Activated naive CD8-positive, alpha-beta T cell (primary cell): ENCODE results near the gene LSAMP.
"Not testable (repeated sequence)": the region's sequence is repeated elsewhere in the genome, so short reads cannot be mapped to it uniquely, and the experiment has no call there.

Experiments used
- H3K27ac Mint-ChIP-seq: one replicate; pipeline ENCODE4 v1.8.0; 2021; ENCODE audit warnings: mixed read lengths
- H3K27me3 Mint-ChIP-seq: one replicate; pipeline ENCODE4 v1.8.0; 2021; ENCODE audit warnings: mixed read lengths
- H3K36me3 Mint-ChIP-seq: one replicate; pipeline ENCODE4 v1.8.0; 2021; ENCODE audit warnings: mixed read lengths
- H3K4me1 Mint-ChIP-seq: one replicate; pipeline ENCODE4 v1.8.0; 2021; ENCODE audit warnings: low read depth, mixed read lengths
- H3K4me3 Mint-ChIP-seq: one replicate; pipeline ENCODE4 v1.8.0; 2021; ENCODE audit warnings: mild to moderate bottlenecking, mixed read lengths
- H3K9me3 Mint-ChIP-seq: one replicate; pipeline ENCODE4 v1.8.0; 2021; ENCODE audit warnings: low read depth, mixed read lengths

The LSAMP gene

GRCh38 chr3:116096631-116097030 lies 348.7 kb downstream of the LSAMP start:
- Mint-ChIP-seq H3K9me3 (peaks cover 8% of the 10 kb centered on the region), H3K27ac (no peak overlapping the region), H3K36me3 (no peaks in the 10 kb centered on the region), H3K4me1 (no peaks in the 10 kb centered on the region), H3K27me3 (peaks cover 1% of the 10 kb centered on the region), H3K4me3 (no peak overlapping the region)

GRCh38 chr3:116093374-116093773 lies 351.9 kb downstream of the LSAMP start:
- Mint-ChIP-seq H3K36me3 (no peaks in the 10 kb centered on the region), H3K27ac (no peak overlapping the region), H3K4me1 (no peaks in the 10 kb centered on the region), H3K27me3 (no peaks in the 10 kb centered on the region), H3K4me3 (no peak overlapping the region), H3K9me3 (peaks cover 8% of the 10 kb centered on the region)

- H3K27me3 Mint-ChIP-seq, result no peaks in the 10 kb centered on the region
- H3K36me3 Mint-ChIP-seq, result no peaks in the 10 kb centered on the region
- H3K27ac Mint-ChIP-seq, result no peak overlapping the region
These were observed 357.9 kb downstream of the LSAMP start for GRCh38 chr3:116087426-116087825.

GRCh38 chr3:116084999-116085791 lies 360.1 kb downstream of the LSAMP start:
- Mint-ChIP-seq H3K4me1 (no peaks in the 10 kb centered on the region), H3K9me3 (peaks cover 4% of the 10 kb centered on the region), H3K27me3 (no peaks in the 10 kb centered on the region), H3K4me3 (no peak overlapping the region), H3K36me3 (no peaks in the 10 kb centered on the region), H3K27ac (no peak overlapping the region)

More at GRCh38 chr3:116087426-116087825, 357.9 kb downstream of the LSAMP start:
- Mint-ChIP-seq H3K9me3 (peaks cover 3% of the 10 kb centered on the region), H3K4me3 (no peak overlapping the region), H3K4me1 (no peaks in the 10 kb centered on the region)

GRCh38 chr3:116083683-116084082 lies 361.6 kb downstream of the LSAMP start:
- Mint-ChIP-seq H3K4me3 (no peak overlapping the region), H3K27ac (no peak overlapping the region), H3K4me1 (no peaks in the 10 kb centered on the region), H3K27me3 (peaks cover 3% of the 10 kb centered on the region), H3K36me3 (no peaks in the 10 kb centered on the region), H3K9me3 (peaks cover 4% of the 10 kb centered on the region)

GRCh38 chr3:116078561-116078960 lies 366.7 kb downstream of the LSAMP start:
- H3K4me3 Mint-ChIP-seq, result no peak overlapping the region
- H3K4me1 Mint-ChIP-seq, result no peaks in the 10 kb centered on the region
- peaks cover 3% of the 10 kb centered on the region for H3K27me3 Mint-ChIP-seq
- H3K36me3 Mint-ChIP-seq, result no peaks in the 10 kb centered on the region
- peaks cover 4% of the 10 kb centered on the region for H3K9me3 Mint-ChIP-seq
- H3K27ac Mint-ChIP-seq, result no peak overlapping the region

- Mint-ChIP-seq H3K9me3 (peaks cover 2% of the 10 kb centered on the region), H3K27me3 (peaks cover 3% of the 10 kb centered on the region), H3K4me1 (no peaks in the 10 kb centered on the region), H3K27ac (no peak overlapping the region), H3K36me3 (no peaks in the 10 kb centered on the region), H3K4me3 (no peak overlapping the region)
These were observed 367.7 kb downstream of the LSAMP start for GRCh38 chr3:116077557-116077956.

GRCh38 chr3:116077059-116077458 lies 368.2 kb downstream of the LSAMP start:
- Mint-ChIP-seq H3K36me3 (no peaks in the 10 kb centered on the region), H3K27ac (no peak overlapping the region), H3K9me3 (peaks cover 3% of the 10 kb centered on the region), H3K27me3 (peaks cover 3% of the 10 kb centered on the region), H3K4me1 (no peaks in the 10 kb centered on the region), H3K4me3 (no peak overlapping the region)

GRCh38 chr3:116070516-116071278 lies 374.6 kb downstream of the LSAMP start:
- not testable (repeated sequence) for H3K4me1 Mint-ChIP-seq, H3K27ac Mint-ChIP-seq, H3K27me3 Mint-ChIP-seq, H3K9me3 Mint-ChIP-seq, H3K4me3 Mint-ChIP-seq, H3K36me3 Mint-ChIP-seq

GRCh38 chr3:116070061-116070460 lies 375.2 kb downstream of the LSAMP start:
- H3K27me3 Mint-ChIP-seq, result no peaks in the 10 kb centered on the region
- H3K4me3 Mint-ChIP-seq, result no peak overlapping the region
- peaks cover 7% of the 10 kb centered on the region for H3K9me3 Mint-ChIP-seq
- H3K27ac Mint-ChIP-seq, result no peak overlapping the region
- no peaks in the 10 kb centered on the region for H3K36me3 Mint-ChIP-seq
- H3K4me1 Mint-ChIP-seq, result no peaks in the 10 kb centered on the region

GRCh38 chr3:116069024-116069423 lies 376.3 kb downstream of the LSAMP start:
- H3K36me3 Mint-ChIP-seq, result no peaks in the 10 kb centered on the region
- H3K9me3 Mint-ChIP-seq, result peaks cover 7% of the 10 kb centered on the region
- no peaks in the 10 kb centered on the region for H3K4me1 Mint-ChIP-seq
- no peak overlapping the region for H3K4me3 Mint-ChIP-seq
- no peak overlapping the region for H3K27ac Mint-ChIP-seq
- no peaks in the 10 kb centered on the region for H3K27me3 Mint-ChIP-seq

GRCh38 chr3:116067326-116067725 lies 378.0 kb downstream of the LSAMP start:
- no peaks in the 10 kb centered on the region for H3K4me1 Mint-ChIP-seq
- H3K9me3 Mint-ChIP-seq, result peaks cover 6% of the 10 kb centered on the region
- H3K27ac Mint-ChIP-seq, result no peak overlapping the region
- H3K27me3 Mint-ChIP-seq, result no peaks in the 10 kb centered on the region
- H3K36me3 Mint-ChIP-seq, result no peaks in the 10 kb centered on the region
- H3K4me3 Mint-ChIP-seq, result no peak overlapping the region

GRCh38 chr3:116065501-116065900 lies 379.8 kb downstream of the LSAMP start:
- Mint-ChIP-seq H3K9me3 (peaks cover 4% of the 10 kb centered on the region), H3K27me3 (no peaks in the 10 kb centered on the region), H3K4me1 (no peaks in the 10 kb centered on the region), H3K36me3 (no peaks in the 10 kb centered on the region), H3K4me3 (no peak overlapping the region), H3K27ac (no peak overlapping the region)

- H3K27ac Mint-ChIP-seq, result no peak overlapping the region
- H3K36me3 Mint-ChIP-seq, result no peaks in the 10 kb centered on the region
- no peaks in the 10 kb centered on the region for H3K4me1 Mint-ChIP-seq
- H3K9me3 Mint-ChIP-seq, result peaks cover 4% of the 10 kb centered on the region
- H3K4me3 Mint-ChIP-seq, result no peak overlapping the region
- H3K27me3 Mint-ChIP-seq, result no peaks in the 10 kb centered on the region
These were observed 380.6 kb downstream of the LSAMP start for GRCh38 chr3:116064646-116065045.

GRCh38 chr3:116059421-116060096 lies 385.7 kb downstream of the LSAMP start:
- H3K9me3 Mint-ChIP-seq, result no peaks in the 10 kb centered on the region
- H3K4me1 Mint-ChIP-seq, result no peaks in the 10 kb centered on the region
- no peaks in the 10 kb centered on the region for H3K36me3 Mint-ChIP-seq

More at GRCh38 chr3:116059421-116060096, 385.7 kb downstream of the LSAMP start:
- Mint-ChIP-seq H3K27ac (no peak overlapping the region), H3K27me3 (no peaks in the 10 kb centered on the region), H3K4me3 (no peak overlapping the region)
